ENCODE measurements around the gene CALR. TPM values are rescaled to one million over a fixed set of nuclear protein-coding genes. Genes with fewer than 3 reads are reported as not detected.
A peak's percentile ranks its signal among the peaks of the same experiment; 100 is the strongest.

CALR gene
- polyA plus RNA-seq, 2 of the 4 experiments (the other 2 are of a cell fraction) = 419 to 494 TPM

DNA sequence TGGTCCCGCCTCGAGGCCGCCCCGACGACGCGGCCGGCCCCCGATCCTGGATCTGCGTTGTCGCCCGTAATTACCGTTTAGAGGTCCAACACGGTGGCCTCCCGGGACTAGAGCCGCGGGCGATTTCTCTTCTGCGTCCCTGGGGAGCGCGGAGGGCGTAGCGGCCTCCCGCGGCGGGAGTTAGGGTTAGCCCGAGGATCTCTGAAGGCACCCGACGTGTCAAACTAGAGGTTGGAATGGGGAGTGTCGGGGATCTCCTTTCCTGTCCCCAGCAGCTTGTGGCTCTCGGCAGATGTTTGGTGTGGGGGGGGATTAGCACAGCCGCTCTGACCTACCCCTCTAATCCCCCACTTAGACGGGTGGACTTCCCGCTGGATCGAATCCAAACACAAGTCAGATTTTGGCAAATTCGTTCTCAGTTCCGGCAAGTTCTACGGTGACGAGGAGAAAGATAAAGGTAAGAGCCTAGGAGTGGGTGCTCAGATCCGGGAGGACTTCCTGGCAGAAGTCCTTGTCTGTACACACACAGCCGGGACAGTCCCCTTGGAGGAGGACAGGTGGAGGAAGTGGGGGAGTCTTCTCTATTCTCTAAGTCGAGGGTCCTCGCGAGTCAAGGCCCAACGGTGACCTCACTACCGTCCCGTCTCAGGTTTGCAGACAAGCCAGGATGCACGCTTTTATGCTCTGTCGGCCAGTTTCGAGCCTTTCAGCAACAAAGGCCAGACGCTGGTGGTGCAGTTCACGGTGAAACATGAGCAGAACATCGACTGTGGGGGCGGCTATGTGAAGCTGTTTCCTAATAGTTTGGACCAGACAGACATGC lies 581 bp downstream of the CALR start (continued):
- TF ChIP-seq EHMT2 (IDR thresholded peaks at IDR 0.05; ENCODE audit: low read depth) (no peak), FOSL2 (IDR thresholded peaks at IDR 0.05) (no peak), FOSL2 (CRISPR knock-in tag; IDR thresholded peaks at IDR 0.05) (no peak), ZSCAN20 (CRISPR knock-in tag; IDR thresholded peaks at IDR 0.05) (no peak), ZFP36 (IDR thresholded peaks at IDR 0.05; ENCODE audit: borderline replicate concordance, partially characterized antibody) (no peak), HEYL (CRISPR knock-in tag; IDR thresholded peaks at IDR 0.05) (no peak), ESRRA (IDR thresholded peaks at IDR 0.05; ENCODE audit: borderline replicate concordance, low read length) (no peak)
- TF ChIP-seq, protein P1, sequence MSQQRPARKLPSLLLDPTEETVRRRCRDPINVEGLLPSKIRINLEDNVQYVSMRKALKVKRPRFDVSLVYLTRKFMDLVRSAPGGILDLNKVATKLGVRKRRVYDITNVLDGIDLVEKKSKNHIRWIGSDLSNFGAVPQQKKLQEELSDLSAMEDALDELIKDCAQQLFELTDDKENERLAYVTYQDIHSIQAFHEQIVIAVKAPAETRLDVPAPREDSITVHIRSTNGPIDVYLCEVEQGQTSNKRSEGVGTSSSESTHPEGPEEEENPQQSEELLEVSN (IDR thresholded peaks at IDR 0.05; ENCODE audit: borderline replicate concordance, low read depth) = no peak
- TF ChIP-seq, protein P2, sequence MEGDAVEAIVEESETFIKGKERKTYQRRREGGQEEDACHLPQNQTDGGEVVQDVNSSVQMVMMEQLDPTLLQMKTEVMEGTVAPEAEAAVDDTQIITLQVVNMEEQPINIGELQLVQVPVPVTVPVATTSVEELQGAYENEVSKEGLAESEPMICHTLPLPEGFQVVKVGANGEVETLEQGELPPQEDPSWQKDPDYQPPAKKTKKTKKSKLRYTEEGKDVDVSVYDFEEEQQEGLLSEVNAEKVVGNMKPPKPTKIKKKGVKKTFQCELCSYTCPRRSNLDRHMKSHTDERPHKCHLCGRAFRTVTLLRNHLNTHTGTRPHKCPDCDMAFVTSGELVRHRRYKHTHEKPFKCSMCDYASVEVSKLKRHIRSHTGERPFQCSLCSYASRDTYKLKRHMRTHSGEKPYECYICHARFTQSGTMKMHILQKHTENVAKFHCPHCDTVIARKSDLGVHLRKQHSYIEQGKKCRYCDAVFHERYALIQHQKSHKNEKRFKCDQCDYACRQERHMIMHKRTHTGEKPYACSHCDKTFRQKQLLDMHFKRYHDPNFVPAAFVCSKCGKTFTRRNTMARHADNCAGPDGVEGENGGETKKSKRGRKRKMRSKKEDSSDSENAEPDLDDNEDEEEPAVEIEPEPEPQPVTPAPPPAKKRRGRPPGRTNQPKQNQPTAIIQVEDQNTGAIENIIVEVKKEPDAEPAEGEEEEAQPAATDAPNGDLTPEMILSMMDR (IDR thresholded peaks at IDR 0.05) = no peak

DNA sequence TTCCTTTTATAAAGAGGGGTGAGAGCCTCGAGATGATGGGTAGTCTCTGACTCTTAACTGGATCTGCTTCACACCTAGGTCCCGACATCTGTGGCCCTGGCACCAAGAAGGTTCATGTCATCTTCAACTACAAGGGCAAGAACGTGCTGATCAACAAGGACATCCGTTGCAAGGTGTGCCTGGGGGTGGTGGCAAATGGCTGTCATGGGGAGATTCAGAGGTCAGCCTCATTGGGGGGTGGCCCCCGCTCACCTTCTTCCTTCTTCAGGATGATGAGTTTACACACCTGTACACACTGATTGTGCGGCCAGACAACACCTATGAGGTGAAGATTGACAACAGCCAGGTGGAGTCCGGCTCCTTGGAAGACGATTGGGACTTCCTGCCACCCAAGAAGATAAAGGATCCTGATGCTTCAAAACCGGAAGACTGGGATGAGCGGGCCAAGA lies 1.6 kb downstream of the CALR start:
- CTCF ChIA-PET = no interaction called here
- WGBS (ENCODE audit: missing lambda C conversion rate) = 76% methylated on average over 10 of the region's 10 CpGs
- DNase-seq (ENCODE audit: low read depth in 1 of 2, low spot score in 1 of 2) (no peak), ATAC-seq (no peak), FAIRE-seq (no peak)
- Histone ChIP-seq H3K4me3 (peak overlapping the region; percentile 100), H3K4me2 (peak overlapping the region; percentile 99), H3K9me3 (no peaks in the 10 kb centered on the region), H3K27ac (peak overlapping the region in 1 of 2 experiments; percentile 97; a peak in 4 of 6 replicates), H3K4me1 (peaks cover 22% of the 10 kb centered on the region)
- POLR2A ChIA-PET = no interaction called here
- TF ChIP-seq RCOR1 (IDR thresholded peaks at IDR 0.05; ENCODE audit: low read depth, low read length) = no peak
- no peak for TF ChIP-seq CHD4 (IDR thresholded peaks at IDR 0.05; ENCODE audit: borderline replicate concordance)
- no peak for TF ChIP-seq HEYL (CRISPR knock-in tag; IDR thresholded peaks at IDR 0.05)
- no peak for TF ChIP-seq CEBPB (IDR thresholded peaks at IDR 0.05)
- TF ChIP-seq ZNF302 (CRISPR knock-in tag; IDR thresholded peaks at IDR 0.05) = no peak
- TF ChIP-seq, protein P3, sequence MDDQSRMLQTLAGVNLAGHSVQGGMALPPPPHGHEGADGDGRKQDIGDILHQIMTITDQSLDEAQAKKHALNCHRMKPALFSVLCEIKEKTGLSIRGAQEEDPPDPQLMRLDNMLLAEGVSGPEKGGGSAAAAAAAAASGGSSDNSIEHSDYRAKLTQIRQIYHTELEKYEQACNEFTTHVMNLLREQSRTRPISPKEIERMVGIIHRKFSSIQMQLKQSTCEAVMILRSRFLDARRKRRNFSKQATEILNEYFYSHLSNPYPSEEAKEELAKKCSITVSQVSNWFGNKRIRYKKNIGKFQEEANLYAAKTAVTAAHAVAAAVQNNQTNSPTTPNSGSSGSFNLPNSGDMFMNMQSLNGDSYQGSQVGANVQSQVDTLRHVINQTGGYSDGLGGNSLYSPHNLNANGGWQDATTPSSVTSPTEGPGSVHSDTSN (IDR thresholded peaks at IDR 0.05) = no peak
- TF ChIP-seq NFE2L2 (conservative IDR thresholded peaks at IDR 0.05; ENCODE audit: low read length) = no peak
- no peak for TF ChIP-seq CHD2 (IDR thresholded peaks at IDR 0.05; ENCODE audit: low read length, partially characterized antibody)
- no peak for TF ChIP-seq HDAC2 (IDR thresholded peaks at IDR 0.05)
- no peak for TF ChIP-seq MAFK (IDR thresholded peaks at IDR 0.05; ENCODE audit: partially characterized antibody)
- TF ChIP-seq, protein P4, sequence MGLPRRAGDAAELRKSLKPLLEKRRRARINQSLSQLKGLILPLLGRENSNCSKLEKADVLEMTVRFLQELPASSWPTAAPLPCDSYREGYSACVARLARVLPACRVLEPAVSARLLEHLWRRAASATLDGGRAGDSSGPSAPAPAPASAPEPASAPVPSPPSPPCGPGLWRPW (IDR thresholded peaks at IDR 0.05) = no peak
- TF ChIP-seq ESRRA (IDR thresholded peaks at IDR 0.05; ENCODE audit: borderline replicate concordance, low read length) = no peak
- TF ChIP-seq, protein P5, sequence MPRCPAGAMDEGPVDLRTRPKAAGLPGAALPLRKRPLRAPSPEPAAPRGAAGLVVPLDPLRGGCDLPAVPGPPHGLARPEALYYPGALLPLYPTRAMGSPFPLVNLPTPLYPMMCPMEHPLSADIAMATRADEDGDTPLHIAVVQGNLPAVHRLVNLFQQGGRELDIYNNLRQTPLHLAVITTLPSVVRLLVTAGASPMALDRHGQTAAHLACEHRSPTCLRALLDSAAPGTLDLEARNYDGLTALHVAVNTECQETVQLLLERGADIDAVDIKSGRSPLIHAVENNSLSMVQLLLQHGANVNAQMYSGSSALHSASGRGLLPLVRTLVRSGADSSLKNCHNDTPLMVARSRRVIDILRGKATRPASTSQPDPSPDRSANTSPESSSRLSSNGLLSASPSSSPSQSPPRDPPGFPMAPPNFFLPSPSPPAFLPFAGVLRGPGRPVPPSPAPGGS (IDR thresholded peaks at IDR 0.05) = no peak
- TF ChIP-seq SREBF2 (IDR thresholded peaks at IDR 0.05) = no peak
- TF ChIP-seq, protein P6, sequence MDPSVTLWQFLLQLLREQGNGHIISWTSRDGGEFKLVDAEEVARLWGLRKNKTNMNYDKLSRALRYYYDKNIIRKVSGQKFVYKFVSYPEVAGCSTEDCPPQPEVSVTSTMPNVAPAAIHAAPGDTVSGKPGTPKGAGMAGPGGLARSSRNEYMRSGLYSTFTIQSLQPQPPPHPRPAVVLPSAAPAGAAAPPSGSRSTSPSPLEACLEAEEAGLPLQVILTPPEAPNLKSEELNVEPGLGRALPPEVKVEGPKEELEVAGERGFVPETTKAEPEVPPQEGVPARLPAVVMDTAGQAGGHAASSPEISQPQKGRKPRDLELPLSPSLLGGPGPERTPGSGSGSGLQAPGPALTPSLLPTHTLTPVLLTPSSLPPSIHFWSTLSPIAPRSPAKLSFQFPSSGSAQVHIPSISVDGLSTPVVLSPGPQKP (IDR thresholded peaks at IDR 0.05; ENCODE audit: low read depth, low read length) = no peak
- no peak for TF ChIP-seq NPAS2 (CRISPR knock-in tag; IDR thresholded peaks at IDR 0.05; ENCODE audit: borderline replicate concordance)
- no peak for TF ChIP-seq FOSL2 (IDR thresholded peaks at IDR 0.05)
- no peak for TF ChIP-seq FOSL2 (CRISPR knock-in tag; IDR thresholded peaks at IDR 0.05)
